HG02840 (cell line): ENCODE measurements around the gene ZDHHC23.

Experiments
- ATAC-seq: cut with Tn5 transposase; IDR thresholded peaks from one replicate; pipeline ENCODE4 v1.9.1; 2021; ENCODE audit warnings: mild to moderate bottlenecking, moderate library complexity, moderate number of reproducible peaks; ENCODE audit not compliant: unreplicated experiment, low FRiP score

ZDHHC23 gene

GRCh38 chr3:113947372-113948014, at the start of gene ZDHHC23:
Gene ZDHHC23, plus strand, starts transcription at chr3:113948013. Its CDS starts 790 bp downstream, at chr3:113948803.
- peak; percentile 73 for ATAC-seq

- no peak for ATAC-seq
Observed at GRCh38 chr3:113898892-113899291, 48.9 kb upstream of the ZDHHC23 start.

DNA sequence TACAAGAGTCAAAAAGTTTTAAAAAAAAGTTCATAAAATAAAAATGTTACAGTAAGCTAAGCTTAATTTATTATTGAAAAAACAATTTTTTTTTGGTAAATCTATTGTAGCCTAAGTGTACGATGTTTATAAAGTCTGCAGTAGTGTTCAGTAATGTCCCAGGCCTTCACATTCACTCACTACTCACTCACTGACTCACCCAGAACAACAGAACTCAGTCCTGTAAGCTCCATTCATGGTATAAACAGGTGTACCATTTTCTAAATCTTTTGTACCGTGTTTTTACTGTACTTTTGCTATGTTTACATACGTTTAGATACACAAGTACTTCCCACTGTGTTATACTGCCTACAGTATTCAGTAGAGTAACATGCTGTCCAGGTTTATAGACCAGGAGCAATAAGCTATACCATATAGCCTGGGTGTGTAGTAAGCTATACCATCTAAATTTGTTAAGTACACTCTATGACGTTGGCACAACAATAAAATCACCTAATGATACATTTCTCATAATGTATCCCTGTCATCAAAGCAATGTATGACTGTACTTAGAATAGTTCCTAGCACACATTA, 41.2 kb upstream of the ZDHHC23 start:
- no peak for ATAC-seq

GRCh38 chr3:113908133-113908532, 39.7 kb upstream of the ZDHHC23 start:
- ATAC-seq = no peak

- ATAC-seq = no peak
Observed at GRCh38 chr3:113910966-113911365, 36.8 kb upstream of the ZDHHC23 start.

DNA sequence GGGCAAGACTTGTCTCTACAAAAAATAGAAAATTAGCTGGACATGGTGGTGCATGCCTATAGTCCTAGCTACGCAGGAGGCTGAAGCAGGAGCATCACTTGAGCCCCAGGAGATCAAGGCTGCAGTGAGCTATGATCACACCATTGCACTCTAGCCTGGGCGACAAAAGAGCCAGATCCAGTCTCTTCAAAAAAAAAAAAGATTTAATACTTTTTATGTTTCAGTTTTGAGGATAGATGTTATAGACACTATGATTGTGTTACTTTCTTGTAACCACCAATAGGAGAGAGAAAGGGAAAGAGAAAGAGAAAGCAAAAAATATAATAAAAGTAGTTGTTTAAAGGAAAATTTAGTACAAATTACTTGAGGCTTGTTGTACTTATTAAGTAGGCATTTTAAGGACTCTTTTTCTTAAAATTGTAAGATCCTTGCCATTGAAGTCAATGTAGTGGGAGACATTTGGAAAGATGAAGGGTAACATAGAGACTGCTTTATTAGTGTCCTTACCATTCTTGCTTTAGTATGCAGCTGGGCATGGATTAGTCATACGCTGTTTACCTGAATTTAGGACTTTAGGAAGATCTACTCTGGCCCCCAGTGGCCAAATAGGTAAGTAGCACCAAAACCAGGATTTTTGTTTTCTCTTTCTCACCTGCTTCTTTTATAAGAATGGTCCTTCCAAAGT, 35.1 kb upstream of the ZDHHC23 start:
- peak; percentile 96 for ATAC-seq

DNA sequence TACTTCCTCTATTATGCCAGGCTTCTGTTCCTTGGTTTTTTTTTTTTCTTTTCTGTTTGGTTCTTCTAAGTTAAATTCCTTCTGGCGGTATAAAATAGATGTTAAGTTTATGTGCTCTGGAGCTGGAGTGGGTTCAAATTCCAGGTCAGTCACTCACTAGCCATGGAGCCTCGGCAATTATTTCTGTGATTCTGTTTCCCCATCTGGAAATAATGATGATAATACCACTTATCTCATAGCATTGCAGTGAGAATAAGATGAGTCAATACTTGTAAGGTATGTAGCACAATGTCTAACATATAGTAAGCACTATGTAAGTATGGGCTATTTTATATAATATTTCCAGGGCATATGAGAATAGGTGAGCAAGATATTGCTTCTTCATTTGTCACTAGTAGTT, 33.2 kb upstream of the ZDHHC23 start:
- ATAC-seq = no peak

- no peak for ATAC-seq
Observed at GRCh38 chr3:113927556-113927955, 20.3 kb upstream of the ZDHHC23 start.

DNA sequence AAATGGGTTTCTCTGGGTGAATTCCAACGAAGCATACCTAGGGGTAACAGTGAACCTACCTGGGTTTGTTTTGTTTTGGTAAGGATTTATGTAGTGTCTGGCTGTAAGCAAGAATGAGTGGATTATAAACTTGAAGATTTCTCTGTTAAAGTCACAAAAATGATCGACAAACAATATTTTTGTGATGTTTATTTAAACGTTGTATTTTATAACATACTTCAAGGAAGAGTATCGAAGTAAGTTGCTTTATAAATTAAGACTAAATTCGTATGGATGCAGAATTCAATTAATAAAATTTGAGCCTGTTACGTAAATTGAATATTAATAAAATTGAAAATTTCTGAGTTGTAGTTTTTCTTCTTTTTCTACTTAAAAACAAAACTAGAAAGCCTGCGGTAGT, 982 bp upstream of the ZDHHC23 start:
- ATAC-seq = no peak

- peak; percentile 51 for ATAC-seq
Observed at GRCh38 chr3:113948015-113948917, 453 bp downstream of the ZDHHC23 start.

DNA sequence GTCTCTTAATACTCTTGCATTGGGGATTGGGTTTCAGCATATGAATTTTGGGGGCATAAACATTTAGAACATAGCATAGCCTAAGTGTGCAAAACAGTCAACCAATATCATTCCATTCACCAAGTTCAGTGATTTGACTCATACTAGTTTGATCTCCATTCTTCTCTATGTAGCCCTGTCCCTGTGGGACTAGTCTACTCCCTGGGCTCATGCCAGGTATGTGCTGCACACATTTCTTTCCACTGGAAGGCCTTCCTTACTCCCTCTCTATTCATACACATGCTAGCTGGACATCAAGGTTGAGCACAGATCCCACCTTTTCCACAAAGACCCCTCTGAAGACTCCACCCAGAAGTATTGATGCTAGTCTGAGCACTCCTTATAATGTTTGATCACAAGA, 5.1 kb downstream of the ZDHHC23 start:
- no peak for ATAC-seq

- no peak for ATAC-seq
Observed at GRCh38 chr3:113953677-113954076, 5.9 kb downstream of the ZDHHC23 start.

DNA sequence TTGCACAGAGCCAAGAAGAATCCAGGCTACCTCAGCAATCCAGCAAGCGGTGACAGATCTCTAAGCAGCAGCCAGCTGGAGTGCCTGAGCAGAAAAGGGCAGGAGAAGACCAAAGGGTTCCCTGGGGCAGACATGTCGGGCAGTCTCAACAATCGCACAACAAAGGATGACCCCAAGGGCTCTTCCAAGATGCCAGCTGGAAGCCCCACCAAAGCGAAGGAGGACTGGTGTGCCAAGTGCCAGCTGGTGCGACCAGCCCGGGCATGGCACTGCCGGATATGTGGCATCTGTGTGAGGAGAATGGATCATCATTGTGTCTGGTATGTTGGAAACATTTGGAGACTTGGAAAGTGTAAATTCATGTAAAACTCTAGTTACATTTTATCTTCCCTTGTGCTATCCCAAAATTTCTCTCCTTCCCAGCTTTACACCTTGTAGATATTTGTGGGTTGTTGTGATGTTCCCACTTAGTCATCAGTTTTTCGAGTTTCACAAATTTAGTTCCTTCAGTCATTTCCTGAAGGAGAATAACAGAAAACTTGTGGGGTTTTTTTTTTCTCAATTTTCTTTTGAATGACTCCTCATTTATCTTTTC, 6.4 kb downstream of the ZDHHC23 start:
- ATAC-seq = no peak

- no peak for ATAC-seq
Observed at GRCh38 chr3:113963879-113964278, 16.1 kb downstream of the ZDHHC23 start.

GRCh38 chr3:113966172-113966571, 18.4 kb downstream of the ZDHHC23 start:
- no peak for ATAC-seq

DNA sequence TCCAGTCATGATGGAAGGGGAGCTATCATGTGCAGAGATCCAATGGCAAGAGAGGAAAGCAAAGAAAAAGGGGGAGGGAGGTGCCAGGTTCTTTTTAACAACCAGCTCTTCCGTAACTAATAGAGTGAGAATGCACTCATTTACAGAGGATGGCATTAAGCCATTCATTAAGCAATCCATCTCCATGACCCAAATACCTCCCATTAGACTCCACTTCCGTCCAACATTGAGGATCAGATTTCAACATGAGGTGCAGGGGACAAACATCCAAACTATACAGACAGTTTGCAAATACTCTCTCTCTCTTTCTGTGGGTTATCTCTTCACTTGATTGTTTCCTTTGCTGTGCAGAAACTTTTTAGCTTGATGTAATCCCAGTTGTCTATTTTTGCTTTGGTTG, 21.2 kb downstream of the ZDHHC23 start:
- no peak for ATAC-seq

GRCh38 chr3:113977822-113978221, 30.0 kb downstream of the ZDHHC23 start:
- no peak for ATAC-seq

DNA sequence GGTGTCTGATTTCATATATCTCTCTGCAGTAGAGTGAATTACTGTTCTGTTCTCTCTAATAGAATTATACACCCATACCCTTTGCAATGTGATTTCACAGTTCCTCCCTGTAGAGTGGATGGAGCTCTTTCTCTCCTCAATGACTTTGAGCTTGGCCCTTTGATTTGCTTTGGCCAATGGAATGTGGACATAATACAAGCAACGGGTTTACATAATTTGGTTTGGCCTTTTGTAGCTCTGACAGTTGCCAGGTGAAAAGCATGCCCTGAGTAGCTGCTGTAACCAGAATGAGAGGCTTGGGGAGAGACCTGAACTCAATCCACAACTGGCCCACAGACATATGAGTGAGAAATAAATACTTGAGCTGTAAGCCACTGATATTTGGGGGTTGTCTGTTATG, 32.1 kb downstream of the ZDHHC23 start:
- ATAC-seq = no peak

DNA sequence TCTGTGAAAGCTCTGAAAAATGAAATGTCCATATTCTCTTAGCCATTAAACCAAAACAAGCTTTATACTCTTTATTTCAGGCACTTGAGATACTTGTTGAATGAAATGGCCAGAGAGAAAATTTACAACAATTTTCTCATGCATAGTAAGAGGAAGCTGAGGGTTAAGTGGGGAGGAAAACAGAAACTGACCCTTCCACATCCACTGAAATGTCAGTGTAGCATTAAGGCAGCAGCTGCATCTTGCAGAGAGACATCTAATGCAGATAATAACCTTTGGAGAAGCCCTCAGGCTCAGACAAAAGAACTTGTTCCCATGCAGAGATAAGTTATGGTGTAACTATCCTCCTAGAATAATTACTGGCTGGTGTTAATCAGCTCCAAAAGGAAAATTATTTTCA, 34.0 kb downstream of the ZDHHC23 start:
- ATAC-seq = no peak

GRCh38 chr3:113983544-113983943, 35.7 kb downstream of the ZDHHC23 start:
- no peak for ATAC-seq

DNA sequence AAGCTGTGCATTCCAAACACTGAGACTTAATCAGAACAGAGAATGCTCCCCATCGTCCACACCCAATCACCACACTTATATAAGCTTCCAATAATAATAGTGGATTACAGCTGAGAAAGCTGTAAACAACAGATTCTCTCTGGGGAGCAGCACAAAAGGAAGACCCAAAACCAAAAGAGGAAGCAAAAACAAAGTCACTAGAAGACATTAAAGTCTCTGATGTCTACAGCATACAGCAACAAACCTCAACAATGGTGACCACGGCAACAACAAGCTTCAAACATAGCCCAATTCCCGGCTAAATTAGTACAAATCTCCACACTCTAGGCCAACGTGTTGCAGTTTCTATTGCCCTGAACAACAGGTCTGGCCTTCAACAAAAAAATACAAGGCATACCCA, 37.7 kb downstream of the ZDHHC23 start:
- no peak for ATAC-seq
